ENCODE data around the gene MYO1D.

GRCh38 chr17:32475258-32475657, 401.7 kb downstream of the MYO1D start:
- TF ChIP-seq REST (IDR thresholded peaks at IDR 0.05; ENCODE audit: low read depth) (no peak), MAX (IDR thresholded peaks at IDR 0.05) (no peak), EGR1 (IDR thresholded peaks at IDR 0.05) (no peak), TAF1 (IDR thresholded peaks at IDR 0.05; ENCODE audit: low read depth) (no peak), TEAD4 (IDR thresholded peaks at IDR 0.05) (no peak), RAD21 (IDR thresholded peaks at IDR 0.05; ENCODE audit: low read depth) (no peak), YY1 (IDR thresholded peaks at IDR 0.05; ENCODE audit: low read depth) (no peak), EP300 (IDR thresholded peaks at IDR 0.05; ENCODE audit: borderline replicate concordance) (no peak), TCF12 (IDR thresholded peaks at IDR 0.05; ENCODE audit: low read depth) (no peak), USF1 (IDR thresholded peaks at IDR 0.05) (no peak), NFIC (IDR thresholded peaks at IDR 0.05) (no peak), CEBPB (IDR thresholded peaks at IDR 0.05) (no peak), ZBTB7A (IDR thresholded peaks at IDR 0.05; ENCODE audit: low read depth) (no peak)

Data from Ishikawa (cell line).